GM23338 (cell line): ENCODE measurements around the gene PDE5A.

Experiments used
- CREB1 ChIP-seq: fragments of 250-450 bp; sonication (Bioruptor Pico); IDR thresholded peaks from 2 replicates; pipeline ENCODE4 v1.5.0; 2020; ENCODE audit warnings: low read depth, mild to moderate bottlenecking, moderate library complexity
- EZH2 ChIP-seq: fragments of 200-600 bp; sonication (generic); IDR thresholded peaks from one replicate; pipeline ENCODE4 v1.8.0; 2017; ENCODE audit warnings: antibody characterized with exemption, mild to moderate bottlenecking, low read depth; ENCODE audit not compliant: unreplicated experiment
- EZH2phosphoT487 ChIP-seq: fragments of 200-600 bp; sonication (generic); IDR thresholded peaks from one replicate; pipeline ENCODE4 v1.8.1; 2018; ENCODE audit warnings: antibody characterized with exemption; ENCODE audit not compliant: unreplicated experiment
- JUNB ChIP-seq: IDR thresholded peaks from one replicate; pipeline ENCODE4 v1.6.1; 2016; ENCODE audit warnings: antibody characterized with exemption; ENCODE audit not compliant: unreplicated experiment
- NANOG ChIP-seq: IDR thresholded peaks from 2 replicates; pipeline ENCODE4 v1.6.1; 2016; ENCODE audit warnings: antibody characterized with exemption, borderline replicate concordance
- POLR2AphosphoS5 ChIP-seq: IDR thresholded peaks from 2 replicates; pipeline ENCODE4 v1.6.1; 2016; ENCODE audit warnings: antibody characterized with exemption, low read depth
- ZNF114 ChIP-seq: fragments of 250-450 bp; sonication (Bioruptor Pico); IDR thresholded peaks from 2 replicates; pipeline ENCODE4 v1.5.0; 2020; ENCODE audit warnings: mild to moderate bottlenecking, moderate library complexity
- ZNF331 ChIP-seq: fragments of 250-450 bp; sonication (Bioruptor Pico); IDR thresholded peaks from 2 replicates; pipeline ENCODE4 v1.5.0; 2020; ENCODE audit warnings: low read depth, mild to moderate bottlenecking, moderate library complexity
- TF ChIP-seq, protein P1 (sequence below), 2 experiments: fragments of 200-600 bp in 1 of 2; sonication (generic) in 1 of 2; conservative IDR thresholded peaks; 2 replicates each; pipeline versions ENCODE4 v1.5.1 to v1.6.1; 2016 to 2017; ENCODE audit warnings: antibody characterized with exemption in 2 of 2, low read depth in 2 of 2, mild to moderate bottlenecking in 2 of 2, moderate library complexity in 1 of 2
- TF ChIP-seq, protein P2 (sequence below): IDR thresholded peaks from one replicate; pipeline ENCODE4 v1.6.1; 2018; ENCODE audit warnings: antibody characterized with exemption; ENCODE audit not compliant: unreplicated experiment

DNA sequence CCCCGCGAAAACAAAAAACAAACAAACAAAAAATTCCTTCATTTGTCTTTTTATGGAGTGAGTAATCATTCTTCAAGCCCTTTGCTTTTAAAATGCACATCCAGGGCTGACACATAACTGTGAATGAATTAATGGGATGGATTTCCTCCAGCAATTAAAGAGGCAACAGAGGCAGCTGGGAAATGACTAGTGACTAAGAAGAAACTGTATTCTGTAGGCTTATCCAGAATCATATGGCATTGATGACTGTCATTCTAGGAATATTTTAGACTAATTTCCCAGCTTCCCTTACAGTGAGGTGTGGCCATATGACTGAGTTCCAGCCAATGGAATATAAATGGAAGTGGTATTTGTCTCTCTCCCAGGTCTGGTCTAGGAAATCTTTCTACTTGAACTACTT is 46.8 kb upstream of the PDE5A start:
- TF ChIP-seq, protein P1, sequence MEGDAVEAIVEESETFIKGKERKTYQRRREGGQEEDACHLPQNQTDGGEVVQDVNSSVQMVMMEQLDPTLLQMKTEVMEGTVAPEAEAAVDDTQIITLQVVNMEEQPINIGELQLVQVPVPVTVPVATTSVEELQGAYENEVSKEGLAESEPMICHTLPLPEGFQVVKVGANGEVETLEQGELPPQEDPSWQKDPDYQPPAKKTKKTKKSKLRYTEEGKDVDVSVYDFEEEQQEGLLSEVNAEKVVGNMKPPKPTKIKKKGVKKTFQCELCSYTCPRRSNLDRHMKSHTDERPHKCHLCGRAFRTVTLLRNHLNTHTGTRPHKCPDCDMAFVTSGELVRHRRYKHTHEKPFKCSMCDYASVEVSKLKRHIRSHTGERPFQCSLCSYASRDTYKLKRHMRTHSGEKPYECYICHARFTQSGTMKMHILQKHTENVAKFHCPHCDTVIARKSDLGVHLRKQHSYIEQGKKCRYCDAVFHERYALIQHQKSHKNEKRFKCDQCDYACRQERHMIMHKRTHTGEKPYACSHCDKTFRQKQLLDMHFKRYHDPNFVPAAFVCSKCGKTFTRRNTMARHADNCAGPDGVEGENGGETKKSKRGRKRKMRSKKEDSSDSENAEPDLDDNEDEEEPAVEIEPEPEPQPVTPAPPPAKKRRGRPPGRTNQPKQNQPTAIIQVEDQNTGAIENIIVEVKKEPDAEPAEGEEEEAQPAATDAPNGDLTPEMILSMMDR (conservative IDR thresholded peaks at IDR 0.05; ENCODE audit: low read depth in 2 of 2), result no peak
- no peak for TF ChIP-seq POLR2AphosphoS5
- TF ChIP-seq, protein P2, sequence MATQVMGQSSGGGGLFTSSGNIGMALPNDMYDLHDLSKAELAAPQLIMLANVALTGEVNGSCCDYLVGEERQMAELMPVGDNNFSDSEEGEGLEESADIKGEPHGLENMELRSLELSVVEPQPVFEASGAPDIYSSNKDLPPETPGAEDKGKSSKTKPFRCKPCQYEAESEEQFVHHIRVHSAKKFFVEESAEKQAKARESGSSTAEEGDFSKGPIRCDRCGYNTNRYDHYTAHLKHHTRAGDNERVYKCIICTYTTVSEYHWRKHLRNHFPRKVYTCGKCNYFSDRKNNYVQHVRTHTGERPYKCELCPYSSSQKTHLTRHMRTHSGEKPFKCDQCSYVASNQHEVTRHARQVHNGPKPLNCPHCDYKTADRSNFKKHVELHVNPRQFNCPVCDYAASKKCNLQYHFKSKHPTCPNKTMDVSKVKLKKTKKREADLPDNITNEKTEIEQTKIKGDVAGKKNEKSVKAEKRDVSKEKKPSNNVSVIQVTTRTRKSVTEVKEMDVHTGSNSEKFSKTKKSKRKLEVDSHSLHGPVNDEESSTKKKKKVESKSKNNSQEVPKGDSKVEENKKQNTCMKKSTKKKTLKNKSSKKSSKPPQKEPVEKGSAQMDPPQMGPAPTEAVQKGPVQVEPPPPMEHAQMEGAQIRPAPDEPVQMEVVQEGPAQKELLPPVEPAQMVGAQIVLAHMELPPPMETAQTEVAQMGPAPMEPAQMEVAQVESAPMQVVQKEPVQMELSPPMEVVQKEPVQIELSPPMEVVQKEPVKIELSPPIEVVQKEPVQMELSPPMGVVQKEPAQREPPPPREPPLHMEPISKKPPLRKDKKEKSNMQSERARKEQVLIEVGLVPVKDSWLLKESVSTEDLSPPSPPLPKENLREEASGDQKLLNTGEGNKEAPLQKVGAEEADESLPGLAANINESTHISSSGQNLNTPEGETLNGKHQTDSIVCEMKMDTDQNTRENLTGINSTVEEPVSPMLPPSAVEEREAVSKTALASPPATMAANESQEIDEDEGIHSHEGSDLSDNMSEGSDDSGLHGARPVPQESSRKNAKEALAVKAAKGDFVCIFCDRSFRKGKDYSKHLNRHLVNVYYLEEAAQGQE, result no peak
- no peak for TF ChIP-seq EZH2
- no peak for TF ChIP-seq EZH2phosphoT487
- TF ChIP-seq CREB1, result no peak
- no peak for TF ChIP-seq JUNB
- no peak for TF ChIP-seq ZNF114 (CRISPR knock-in tag)
- TF ChIP-seq NANOG, result no peak
- no peak for TF ChIP-seq ZNF331 (CRISPR knock-in tag)
